ENCODE results near the gene CFAP65. TPM values are rescaled to one million over a fixed set of nuclear protein-coding genes. Genes with fewer than 3 reads are reported as not detected.

The CFAP65 gene
- total RNA-seq, 2 donors from 2014 or later, result 0.05 to 1.6 TPM

GRCh38 chr2:218961651-218962570 lies 79.4 kb downstream of the CFAP65 start:
- no peaks in the 10 kb centered on the region for H3K4me1 ChIP-seq
- no peaks in the 10 kb centered on the region for H3K9me3 ChIP-seq
- intact Hi-C loops (cut with DNase I), result no loop called here
- no peak overlapping the region for H3K27ac ChIP-seq
- H3K9ac ChIP-seq (ENCODE audit: low read depth in 2 of 2, low read length in 2 of 2), result no peak overlapping the region
- H3K27me3 ChIP-seq, result peaks cover 64% of the 10 kb centered on the region
- no peaks in the 10 kb centered on the region for H3K36me3 ChIP-seq
- no peak for TF ChIP-seq CTCF (IDR thresholded peaks at IDR 0.05)
- no peak overlapping the region for H3K4me3 ChIP-seq
- no peak for DNase-seq

GRCh38 chr2:218961229-218961628 lies 80.1 kb downstream of the CFAP65 start:
- Histone ChIP-seq H3K27me3 (peaks cover 64% of the 10 kb centered on the region), H3K36me3 (no peaks in the 10 kb centered on the region), H3K9me3 (no peaks in the 10 kb centered on the region), H3K9ac (ENCODE audit: low read depth in 2 of 2, low read length in 2 of 2) (no peak overlapping the region), H3K4me1 (no peaks in the 10 kb centered on the region), H3K27ac (no peak overlapping the region), H3K4me3 (no peak overlapping the region)
- no peak for TF ChIP-seq CTCF (IDR thresholded peaks at IDR 0.05)
- intact Hi-C loops (cut with DNase I), result no loop called here
- no peak for DNase-seq

- no peak for TF ChIP-seq CTCF (IDR thresholded peaks at IDR 0.05)
- no peak overlapping the region for H3K9ac ChIP-seq (ENCODE audit: low read depth in 2 of 2, low read length in 2 of 2)
- no peak overlapping the region for H3K27ac ChIP-seq
- no peaks in the 10 kb centered on the region for H3K36me3 ChIP-seq
- H3K4me3 ChIP-seq, result no peak overlapping the region
- intact Hi-C loops (cut with DNase I), result no loop called here
- no peaks in the 10 kb centered on the region for H3K9me3 ChIP-seq
- DNase-seq, result no peak
- H3K4me1 ChIP-seq, result no peaks in the 10 kb centered on the region
- H3K27me3 ChIP-seq, result peaks cover 60% of the 10 kb centered on the region
These were observed 80.8 kb downstream of the CFAP65 start for GRCh38 chr2:218960309-218961165.

GRCh38 chr2:218959761-218960308 lies 81.5 kb downstream of the CFAP65 start:
- H3K9ac ChIP-seq (ENCODE audit: low read depth in 2 of 2, low read length in 2 of 2), result peak overlapping the region in 1 of 2 donors; percentile 2
- H3K4me1 ChIP-seq, result no peaks in the 10 kb centered on the region
- H3K9me3 ChIP-seq, result no peaks in the 10 kb centered on the region
- no peak overlapping the region for H3K27ac ChIP-seq
- no peaks in the 10 kb centered on the region for H3K36me3 ChIP-seq
- H3K27me3 ChIP-seq, result peaks cover 58% of the 10 kb centered on the region
- DNase-seq, result no peak
- peak overlapping the region; percentile 37 for H3K4me3 ChIP-seq
- no peak for TF ChIP-seq CTCF (IDR thresholded peaks at IDR 0.05)
- intact Hi-C loops (cut with DNase I), result no loop called here

- Histone ChIP-seq H3K27ac (no peak within 1 kb of the TSS), H3K9ac (ENCODE audit: low read depth in 2 of 2, low read length in 2 of 2) (peak within 1 kb of the TSS in 1 of 2 donors; percentile 2), H3K36me3 (no peaks in the 10 kb centered on the region), H3K4me3 (peak within 1 kb of the TSS; percentile 37), H3K4me1 (no peaks in the 10 kb centered on the region), H3K9me3 (no peaks in the 10 kb centered on the region), H3K27me3 (peaks cover 58% of the 10 kb centered on the region)
- intact Hi-C loops (cut with DNase I), result no loop called here
- peak; percentile 88 for DNase-seq
- TF ChIP-seq CTCF (IDR thresholded peaks at IDR 0.05), result no peak
These were observed 82.1 kb downstream of the CFAP65 start, which contains the start of gene CDK5R2 for GRCh38 chr2:218959141-218959731. Gene CDK5R2 (plus strand): TSS chr2:218959666. CDS start chr2:218959821, 155 bp downstream.
